HG03521 (cell line): Measurements from ENCODE around the gene C6orf15.

Source experiments
- ATAC-seq: cut with Tn5 transposase; IDR thresholded peaks from one replicate; pipeline ENCODE4 v1.9.1; 2021; ENCODE audit warnings: mild to moderate bottlenecking, moderate library complexity; ENCODE audit not compliant: unreplicated experiment

Gene C6orf15

GRCh38 chr6:31110825-31111582 lies 1.4 kb downstream of the C6orf15 start:
- ATAC-seq: no peak

DNA sequence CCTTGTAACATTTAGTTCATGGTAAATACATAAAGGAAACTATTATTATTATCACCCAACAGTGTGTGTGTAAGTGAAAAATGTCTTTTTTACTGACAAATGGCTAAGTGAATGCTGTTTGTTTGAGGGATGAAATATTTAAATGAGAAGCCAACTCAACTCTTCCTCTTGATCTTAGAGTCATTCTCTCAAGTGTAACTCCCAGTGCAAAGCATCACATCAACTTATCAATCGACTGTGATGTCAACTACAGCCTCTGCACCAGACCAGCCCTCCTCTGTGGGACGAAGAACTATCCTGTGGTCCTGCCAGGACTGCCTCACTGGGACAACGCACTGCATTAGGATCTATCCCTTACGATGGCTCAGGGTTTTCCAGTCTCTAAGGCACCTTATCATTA lies 5.3 kb downstream of the C6orf15 start:
- no peak for ATAC-seq

- ATAC-seq: no peak
Measured at GRCh38 chr6:31103136-31103535, 9.2 kb downstream of the C6orf15 start.

DNA sequence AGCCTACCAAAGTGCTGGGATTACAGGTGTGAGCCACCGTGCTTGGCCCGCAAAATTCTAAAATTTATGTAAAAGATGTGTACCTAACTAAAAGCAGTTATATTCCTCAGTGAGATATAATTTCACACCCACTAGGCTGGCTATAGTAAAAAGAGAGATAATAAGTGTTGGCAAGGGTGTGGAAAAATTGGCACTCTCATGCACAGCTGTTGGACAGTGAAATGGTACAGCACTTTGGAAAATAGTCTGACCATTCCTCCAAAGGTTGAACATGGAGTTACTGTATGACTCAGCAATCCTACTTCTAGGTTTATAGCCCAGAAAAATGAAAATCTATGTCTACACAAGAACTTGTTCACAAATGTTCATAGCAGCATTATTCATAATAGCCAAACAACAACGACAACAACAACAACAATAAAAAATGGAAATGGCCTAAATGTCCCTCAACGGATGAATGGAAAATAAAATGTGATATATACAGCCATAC lies 13.9 kb downstream of the C6orf15 start:
- no peak for ATAC-seq

GRCh38 chr6:31096656-31097055 lies 15.7 kb downstream of the C6orf15 start:
- ATAC-seq: no peak

DNA sequence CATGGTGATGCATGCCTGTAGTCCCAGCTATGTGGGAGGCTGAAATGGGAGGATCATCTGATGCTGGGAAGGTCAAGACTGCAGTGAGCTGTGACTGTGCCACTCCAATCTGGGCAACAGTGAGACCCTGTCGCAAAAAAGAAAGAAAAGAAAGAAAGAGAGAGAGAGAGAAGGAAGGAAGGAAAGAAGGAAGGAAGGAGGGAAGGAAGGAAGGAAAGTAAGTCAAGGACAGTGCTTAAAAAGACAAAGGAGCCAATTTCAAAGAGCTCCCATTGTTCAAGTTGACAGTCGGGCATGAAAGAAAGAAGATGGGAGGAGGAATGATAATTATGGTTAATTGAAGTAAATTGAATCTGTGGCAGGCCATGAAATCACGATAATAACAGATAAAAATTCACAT lies 16.2 kb downstream of the C6orf15 start:
- no peak for ATAC-seq

- no peak for ATAC-seq
Measured at GRCh38 chr6:31094389-31094881, 17.9 kb downstream of the C6orf15 start.

DNA sequence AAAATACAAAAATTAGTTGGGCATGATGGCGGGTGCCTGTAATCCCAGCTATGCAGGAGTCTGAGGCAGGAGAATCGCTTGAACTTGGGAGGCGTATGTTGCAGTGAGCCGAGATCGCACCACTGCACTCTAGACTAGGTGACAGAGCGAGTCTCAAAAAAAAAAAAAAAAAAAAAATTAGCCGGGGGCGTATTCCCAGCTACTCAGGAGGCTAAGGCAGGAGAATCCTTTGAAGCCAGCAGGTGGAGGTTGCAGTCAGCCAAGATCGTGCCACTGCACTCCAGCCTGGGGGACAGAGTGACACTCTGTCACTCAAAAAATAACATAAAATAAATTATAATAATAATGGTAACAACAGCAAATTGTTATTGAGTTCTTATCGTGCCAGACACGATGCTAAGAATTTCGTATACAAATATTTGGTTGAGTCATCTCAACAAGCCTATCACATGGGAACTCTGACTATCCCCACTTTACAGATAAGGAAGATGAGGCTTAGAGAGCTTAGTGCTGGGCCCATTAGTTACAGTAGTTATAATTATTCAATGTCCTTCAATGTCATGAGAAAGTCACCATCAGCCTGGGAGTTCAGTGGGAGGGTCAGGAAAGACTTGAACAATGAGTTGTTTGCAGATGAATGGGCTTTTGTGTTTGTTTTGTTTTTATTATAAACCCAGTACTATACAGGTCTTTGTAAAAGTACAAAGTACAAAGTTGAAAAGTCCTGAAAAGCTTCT lies 19.4 kb downstream of the C6orf15 start:
- ATAC-seq: no peak

- ATAC-seq: no peak
Measured at GRCh38 chr6:31092238-31092637, 20.1 kb downstream of the C6orf15 start.

- ATAC-seq: no peak
Measured at GRCh38 chr6:31091680-31092079, 20.7 kb downstream of the C6orf15 start.

- no peak for ATAC-seq
Measured at GRCh38 chr6:31090973-31091364, 21.4 kb downstream of the C6orf15 start.

DNA sequence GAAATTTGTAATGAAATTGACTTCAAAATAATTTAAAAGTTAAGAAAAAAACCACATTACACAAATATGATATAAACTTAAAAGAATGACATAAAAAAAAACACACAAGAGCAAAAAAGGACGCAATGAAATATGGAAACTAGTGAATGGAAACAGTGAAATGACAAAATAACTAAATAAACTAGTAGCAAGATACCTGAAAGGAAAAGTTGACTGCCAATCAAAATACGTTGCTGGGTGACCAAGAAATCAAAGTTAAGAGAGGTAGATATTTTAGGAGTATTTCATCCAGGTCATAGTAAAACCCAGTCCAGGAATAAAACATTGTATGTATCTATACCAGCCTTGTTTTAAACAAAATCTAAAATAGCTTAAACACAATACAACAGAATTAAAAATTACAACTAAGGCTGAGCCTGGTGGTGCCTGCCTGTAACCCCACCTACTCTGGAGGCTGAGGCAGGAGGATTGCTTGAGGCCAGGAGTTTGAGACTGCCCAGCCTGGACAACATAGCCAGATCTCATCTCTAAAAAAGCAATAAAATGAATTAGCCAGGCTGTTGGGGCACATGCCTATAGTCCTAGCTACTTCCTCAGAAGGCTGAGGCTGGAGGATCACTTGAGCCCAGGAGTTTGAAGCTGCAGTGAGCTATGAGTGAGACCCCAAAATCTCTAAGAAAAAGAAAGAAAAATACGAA lies 22.0 kb downstream of the C6orf15 start:
- no peak for ATAC-seq

DNA sequence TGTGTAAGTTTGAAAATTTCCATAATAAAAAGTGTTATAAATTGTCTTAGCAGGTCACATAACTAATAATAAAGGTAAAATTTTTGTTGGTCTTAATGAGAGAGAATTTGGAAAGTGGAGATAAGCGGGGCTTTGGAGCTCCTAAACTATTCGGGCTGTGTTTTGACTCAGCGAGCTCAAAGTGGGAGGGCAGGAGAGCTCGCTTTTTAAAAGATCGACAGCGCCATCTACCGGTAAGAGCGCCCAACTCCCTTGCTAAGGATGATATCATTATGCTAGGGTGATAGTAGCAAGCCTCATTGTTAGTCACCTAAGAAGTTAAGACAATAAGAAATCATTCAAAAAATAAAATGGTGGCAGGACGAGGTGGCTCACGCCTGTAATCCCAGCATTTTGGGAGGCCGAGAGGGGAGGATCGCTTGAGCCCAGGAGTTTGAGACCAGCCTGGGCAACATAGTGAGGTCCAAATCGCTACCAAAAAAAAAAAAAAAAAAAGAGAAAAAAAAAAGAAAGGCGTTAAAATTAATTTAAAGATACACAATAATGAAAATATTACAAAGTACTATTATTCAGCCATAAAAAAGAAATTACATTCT lies 24.8 kb downstream of the C6orf15 start:
- no peak for ATAC-seq

DNA sequence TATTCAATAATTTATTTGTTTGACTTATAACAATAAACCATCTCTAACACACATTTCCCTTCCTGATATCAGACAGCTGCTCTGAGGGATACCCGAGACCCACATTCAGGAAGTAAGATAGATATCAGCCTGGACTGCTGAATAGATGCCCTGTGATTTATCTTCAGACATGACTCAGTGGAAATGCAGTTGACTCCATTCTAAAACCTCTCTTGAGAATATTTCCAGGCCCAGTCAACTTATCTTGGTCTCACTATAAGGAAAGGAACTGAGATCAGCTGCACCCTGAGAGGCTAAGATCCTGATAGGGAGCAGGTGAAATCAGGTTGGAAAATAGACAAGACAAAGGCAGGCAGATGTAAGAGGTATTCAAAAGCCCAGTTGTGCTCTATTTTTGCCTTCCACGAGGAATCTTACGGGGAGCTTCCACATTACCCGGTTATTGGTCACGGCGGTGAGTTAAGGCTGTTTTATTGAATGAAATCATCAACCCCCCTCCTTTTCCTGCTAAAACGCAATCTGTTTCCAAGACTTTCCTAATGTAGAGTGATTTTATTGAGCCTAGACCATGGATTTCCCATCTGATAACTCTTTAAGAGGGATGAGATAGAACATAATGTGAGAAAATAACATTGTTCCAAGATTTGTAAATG lies 25.5 kb downstream of the C6orf15 start:
- no peak for ATAC-seq

DNA sequence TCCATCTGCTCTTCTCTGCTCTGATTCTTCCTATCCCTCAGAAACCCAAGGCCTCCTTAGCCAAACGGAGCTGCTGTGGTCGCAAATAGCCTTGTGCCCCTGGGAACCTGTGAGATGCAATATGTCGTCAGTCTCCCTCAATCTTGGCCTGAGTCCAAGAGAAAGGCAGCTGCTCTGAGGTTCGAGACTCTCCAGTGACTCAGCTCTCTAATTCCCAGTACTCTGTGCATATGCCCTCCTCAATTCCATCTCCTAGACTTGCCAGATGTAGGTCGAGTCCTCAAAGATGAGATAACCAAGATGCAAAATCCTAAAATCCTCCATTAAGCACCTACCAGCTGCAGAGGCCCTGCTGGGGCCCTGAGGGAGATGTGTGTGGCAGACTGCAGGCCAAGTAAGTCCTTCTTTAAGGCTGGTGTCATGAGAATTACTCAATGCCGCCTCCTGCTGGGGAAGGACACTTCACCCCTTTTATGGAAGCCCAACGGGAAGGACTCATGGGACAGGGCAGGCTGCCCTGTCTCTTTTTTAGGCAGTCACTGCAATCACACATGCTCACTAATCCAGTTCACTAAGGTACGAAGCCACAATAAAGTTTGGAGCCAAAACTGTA lies 28.5 kb downstream of the C6orf15 start:
- no peak for ATAC-seq

GRCh38 chr6:31081872-31082271 lies 30.5 kb downstream of the C6orf15 start:
- ATAC-seq: no peak

DNA sequence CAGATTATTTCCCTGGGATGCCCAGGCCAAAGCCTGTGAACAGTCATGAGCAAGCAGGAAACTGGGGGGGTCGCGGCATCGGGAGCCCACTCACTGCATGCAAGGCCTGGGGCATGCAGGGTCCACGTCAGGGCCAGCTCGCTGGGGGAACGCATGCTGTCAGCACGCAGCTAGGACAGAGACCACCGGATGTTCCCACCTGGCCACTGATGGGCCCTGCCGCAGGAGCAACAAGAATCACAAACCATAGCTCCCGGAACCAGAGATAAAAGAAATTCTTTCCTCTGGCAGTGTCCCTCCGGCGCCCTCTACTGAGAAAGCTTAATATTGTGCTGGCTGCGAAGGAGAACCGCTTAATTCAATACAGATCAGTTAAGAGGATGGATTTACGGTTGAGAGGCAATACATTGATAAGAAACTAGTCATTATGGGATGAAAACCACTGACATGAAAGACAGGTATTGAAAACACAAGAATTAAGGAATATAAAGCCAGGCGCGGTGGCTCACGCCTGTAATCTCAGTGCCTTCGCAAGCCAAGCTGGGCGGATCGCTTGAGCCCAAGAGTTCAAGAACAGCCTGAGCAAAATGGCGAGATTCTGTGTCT lies 32.6 kb downstream of the C6orf15 start:
- no peak for ATAC-seq

DNA sequence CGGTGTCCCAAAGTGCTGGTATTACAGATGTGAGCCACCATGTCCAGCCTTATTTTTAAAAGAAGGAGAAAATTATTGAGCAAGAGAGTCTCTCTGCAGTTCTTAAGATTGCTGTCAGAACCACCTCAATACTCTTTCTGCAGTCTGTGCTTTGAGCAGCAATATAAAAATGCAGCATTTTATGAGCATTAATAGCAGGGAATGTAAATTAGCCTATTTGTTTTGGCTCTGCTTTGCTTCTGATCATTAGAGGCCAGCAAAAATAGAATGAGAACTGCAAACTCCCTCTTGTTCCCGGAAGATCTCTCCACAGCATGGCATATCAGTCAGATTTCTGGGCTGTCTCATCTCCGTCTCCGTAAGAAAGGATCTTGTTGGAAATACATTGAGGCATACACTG lies 35.8 kb downstream of the C6orf15 start:
- no peak for ATAC-seq

GRCh38 chr6:31075528-31075927 lies 36.8 kb downstream of the C6orf15 start:
- no peak for ATAC-seq

DNA sequence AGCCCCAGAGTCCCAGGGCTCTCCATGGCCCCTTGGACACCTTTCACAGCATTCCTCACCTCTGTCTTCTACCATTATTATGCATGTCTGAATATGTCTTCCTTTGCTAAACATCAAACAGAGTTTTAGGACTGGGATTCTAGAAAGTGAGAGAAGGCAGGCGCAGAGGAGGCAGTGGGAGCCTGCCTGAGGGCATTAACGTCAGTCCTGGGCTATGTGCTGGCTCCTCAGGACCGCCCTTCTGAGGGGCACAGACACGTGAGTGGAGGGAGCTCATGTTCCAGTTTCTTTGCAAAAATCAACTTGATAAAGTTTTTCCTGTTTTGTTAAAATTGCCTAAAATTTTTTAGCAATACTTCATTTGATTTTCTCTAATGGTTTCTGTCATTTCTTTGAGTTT lies 38.0 kb downstream of the C6orf15 start:
- ATAC-seq: no peak
